ENCODE results near the gene MSI2. TPM values are rescaled to one million over a fixed set of nuclear protein-coding genes. Genes with fewer than 3 reads are reported as not detected.

Gene MSI2
- total and polyA plus RNA-seq, 5 donors = 43.9 to 113 (median 107) TPM

DNA sequence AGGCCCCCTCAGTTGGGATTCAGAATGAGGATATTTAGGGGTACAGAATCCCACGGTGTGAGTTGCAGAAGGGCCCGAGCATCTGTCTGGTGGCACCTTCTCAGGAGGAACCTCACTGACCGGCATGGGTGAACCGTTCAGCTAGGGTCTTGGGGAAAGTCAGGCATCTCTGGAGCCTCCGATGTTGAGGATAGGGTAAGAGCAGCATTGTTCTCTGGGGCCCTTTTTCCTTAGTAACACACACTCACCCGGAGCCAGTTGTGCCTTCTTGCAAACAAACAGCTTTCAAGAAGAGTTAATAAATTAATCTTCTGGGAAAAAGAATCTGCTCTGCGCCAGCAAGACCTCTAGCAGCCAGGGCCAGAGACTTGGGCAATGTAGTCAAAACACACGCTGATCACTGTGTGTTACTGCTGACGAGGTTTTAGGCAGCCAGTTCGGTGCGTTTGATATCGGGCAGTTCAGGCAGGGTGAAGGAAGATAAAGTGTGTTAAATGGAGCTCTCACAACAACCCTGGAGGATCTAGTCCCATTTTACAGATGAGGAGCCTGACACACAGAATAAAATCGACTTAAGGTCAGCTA, 48.9 kb downstream of the MSI2 start:
- WGBS = 77% methylated on average over 13 of the region's 13 CpGs
- no peak overlapping the region for H3K27ac ChIP-seq (ENCODE audit: low read length)
- ATAC-seq (peak; percentile 51 to 61), DNase-seq (peak in 2 of 3 donors; percentile 33 to 69)
- intact Hi-C loops (cut with DNase I) = no loop called here
- H3K4me3 ChIP-seq (ENCODE audit: low read length) = no peak overlapping the region
- H3K27me3 ChIP-seq (ENCODE audit: control insufficient read depth, insufficient read depth) = no peaks in the 10 kb centered on the region
- peaks cover 1% of the 10 kb centered on the region for H3K4me1 ChIP-seq (ENCODE audit: control insufficient read depth, insufficient read depth, low read length)
- no peaks in the 10 kb centered on the region for H3K9me3 ChIP-seq (ENCODE audit: control insufficient read depth, low read length)

DNA sequence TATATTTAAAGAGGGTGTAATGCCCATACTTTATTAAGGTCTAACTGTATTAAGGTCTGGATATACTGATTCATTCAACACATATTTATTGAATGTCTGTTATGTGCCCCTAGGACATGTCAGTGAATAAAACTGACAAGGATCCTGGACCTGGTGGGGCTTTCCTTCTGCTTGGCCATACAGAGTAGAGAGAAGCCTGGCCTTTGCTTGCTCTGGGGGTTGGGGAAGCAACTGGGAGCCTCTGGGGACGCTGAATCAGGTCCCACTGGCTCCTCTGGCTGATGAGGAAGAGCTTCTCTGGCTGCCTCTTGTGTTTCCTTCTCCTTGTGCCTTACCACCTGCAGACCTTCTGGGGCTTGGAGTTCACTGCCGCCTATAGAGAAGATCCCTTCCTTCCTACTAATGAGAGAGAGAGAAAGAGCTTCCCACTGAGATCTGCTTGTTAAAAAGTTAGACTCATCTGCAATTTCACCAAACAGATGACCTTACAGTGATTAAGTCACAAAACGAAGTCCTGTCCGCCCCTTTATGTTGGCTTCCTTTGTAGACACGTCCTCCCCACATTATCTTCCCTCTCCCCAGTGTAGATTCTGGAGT, 49.7 kb downstream of the MSI2 start:
- intact Hi-C loops (cut with DNase I) = no loop called here
- no peaks in the 10 kb centered on the region for H3K27me3 ChIP-seq (ENCODE audit: control insufficient read depth, insufficient read depth)
- H3K9me3 ChIP-seq (ENCODE audit: control insufficient read depth, low read length) = no peaks in the 10 kb centered on the region
- DNase-seq (no peak), ATAC-seq (no peak)
- peaks cover 1% of the 10 kb centered on the region for H3K4me1 ChIP-seq (ENCODE audit: control insufficient read depth, insufficient read depth, low read length)
- no peak overlapping the region for H3K27ac ChIP-seq (ENCODE audit: low read length)
- 84% methylated on average over 5 of the region's 5 CpGs for WGBS
- H3K4me3 ChIP-seq (ENCODE audit: low read length) = no peak overlapping the region

DNA sequence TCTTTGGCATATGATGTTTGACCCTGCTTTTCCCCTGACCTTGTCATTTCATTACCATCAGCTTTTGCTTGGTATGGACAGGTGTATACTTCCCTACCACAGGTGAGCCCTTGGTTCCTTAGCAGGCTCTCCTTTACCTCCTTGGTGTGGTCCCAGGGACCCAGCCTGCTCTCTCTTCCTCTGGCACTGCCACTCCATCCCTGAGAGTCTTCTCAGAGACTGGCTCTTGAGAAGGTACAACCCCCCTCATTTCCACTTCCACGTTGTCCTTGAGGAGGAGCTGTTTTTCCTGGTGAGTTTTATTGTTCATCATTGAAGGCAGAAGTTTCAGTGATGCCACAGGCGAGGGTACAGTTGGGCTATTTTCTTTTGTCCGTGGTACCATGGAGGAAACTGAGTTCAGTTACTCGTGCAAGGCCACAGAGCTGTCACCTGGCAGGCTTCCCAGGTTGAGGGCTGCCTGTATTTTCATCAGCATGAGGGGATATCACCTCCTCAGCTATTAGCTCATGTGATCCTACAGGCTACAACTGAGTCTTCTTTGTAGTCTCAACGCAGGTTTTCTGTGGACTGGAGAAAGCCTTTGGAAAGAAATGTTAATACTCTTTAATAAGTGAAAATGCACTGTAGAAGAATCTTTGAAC, 52.3 kb downstream of the MSI2 start:
- Histone ChIP-seq H3K9me3 (ENCODE audit: control insufficient read depth, low read length) (no peaks in the 10 kb centered on the region), H3K4me3 (ENCODE audit: low read length) (no peak overlapping the region), H3K4me1 (ENCODE audit: control insufficient read depth, insufficient read depth, low read length) (peaks cover 5% of the 10 kb centered on the region), H3K27ac (ENCODE audit: low read length) (no peak overlapping the region), H3K27me3 (ENCODE audit: control insufficient read depth, insufficient read depth) (no peaks in the 10 kb centered on the region)
- intact Hi-C loops (cut with DNase I) = no loop called here
- 71% methylated on average over 5 of the region's 5 CpGs for WGBS
- DNase-seq = peak in 1 of 3 donors; percentile 40
- no peak for ATAC-seq

DNA sequence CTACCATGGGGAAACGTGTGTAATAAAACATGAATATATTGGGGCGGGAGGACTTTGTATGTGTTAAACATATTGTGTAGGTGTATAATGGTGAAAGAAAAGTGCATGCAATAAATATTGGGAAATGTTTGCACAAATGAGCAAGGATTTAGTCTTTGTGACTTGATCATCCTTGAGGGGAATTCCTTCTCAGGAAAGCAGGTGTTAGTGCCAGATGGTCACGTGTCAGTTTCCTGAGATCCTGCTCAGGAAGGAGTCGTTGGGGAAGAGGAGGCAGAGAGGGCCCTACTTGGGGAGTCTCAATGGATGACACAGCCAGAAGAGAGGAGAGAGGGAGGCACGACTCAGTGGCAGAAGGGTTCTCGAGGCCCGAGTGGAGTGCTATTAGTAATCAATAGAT, 53.2 kb downstream of the MSI2 start:
- Histone ChIP-seq H3K27ac (ENCODE audit: low read length) (no peak overlapping the region), H3K9me3 (ENCODE audit: control insufficient read depth, low read length) (no peaks in the 10 kb centered on the region), H3K4me3 (ENCODE audit: low read length) (no peak overlapping the region), H3K27me3 (ENCODE audit: control insufficient read depth, insufficient read depth) (no peaks in the 10 kb centered on the region), H3K4me1 (ENCODE audit: control insufficient read depth, insufficient read depth, low read length) (peaks cover 5% of the 10 kb centered on the region)
- no peak for ATAC-seq
- 76% methylated on average over 7 of the region's 7 CpGs for WGBS
- intact Hi-C loops (cut with DNase I) = no loop called here
- DNase-seq = no peak

DNA sequence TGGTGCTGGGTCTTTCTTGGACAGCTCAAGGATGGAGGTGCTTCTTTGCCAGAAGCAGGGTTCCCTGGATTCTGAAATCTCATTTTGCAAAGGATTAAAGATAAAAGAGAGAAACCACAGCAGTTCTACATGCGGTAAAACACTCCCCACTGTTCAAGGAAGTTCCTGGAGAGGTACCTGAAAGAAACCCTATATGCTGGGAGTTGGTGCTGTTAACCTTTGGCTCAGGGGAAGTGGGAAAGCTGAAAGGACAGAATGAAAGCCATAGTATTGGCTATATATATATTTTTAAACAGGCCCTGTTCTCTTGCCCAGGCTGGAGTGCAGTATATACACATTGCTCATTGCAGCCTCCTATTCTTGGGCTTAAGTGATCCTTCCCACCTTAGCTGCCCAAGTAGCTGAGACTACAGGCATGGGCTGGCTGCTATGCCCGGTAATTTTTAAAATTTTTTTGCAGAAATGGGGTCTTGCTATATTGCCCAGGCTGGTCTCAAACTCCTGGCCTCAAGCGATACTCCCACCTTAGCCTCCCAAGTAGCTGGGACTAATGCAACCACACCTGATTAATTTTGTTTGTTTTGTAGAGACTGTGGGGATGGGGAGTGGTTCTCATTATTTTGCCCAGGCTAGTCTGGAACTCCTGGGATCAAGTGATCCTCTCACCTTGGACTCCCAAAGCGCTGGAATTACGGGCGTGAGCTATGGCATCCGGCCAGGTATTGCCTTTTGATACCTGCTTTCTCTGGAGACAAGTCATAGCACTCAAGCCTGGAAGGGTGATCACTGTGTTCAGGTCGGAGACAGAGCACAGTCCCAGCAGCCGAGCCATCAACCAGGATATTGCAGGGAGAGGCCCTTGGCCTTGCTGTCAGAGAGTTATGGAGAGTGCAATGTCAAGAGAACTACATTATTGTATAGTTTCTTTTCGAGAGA, 55.2 kb downstream of the MSI2 start:
- no peaks in the 10 kb centered on the region for H3K9me3 ChIP-seq (ENCODE audit: control insufficient read depth, low read length)
- no peak for ATAC-seq
- intact Hi-C loops (cut with DNase I) = no loop called here
- no peaks in the 10 kb centered on the region for H3K27me3 ChIP-seq (ENCODE audit: control insufficient read depth, insufficient read depth)
- H3K27ac ChIP-seq (ENCODE audit: low read length) = no peak overlapping the region
- no peak for DNase-seq
- WGBS = 90% methylated on average over 10 of the region's 10 CpGs
- no peak overlapping the region for H3K4me3 ChIP-seq (ENCODE audit: low read length)
- H3K4me1 ChIP-seq (ENCODE audit: control insufficient read depth, insufficient read depth, low read length) = peaks cover 5% of the 10 kb centered on the region

DNA sequence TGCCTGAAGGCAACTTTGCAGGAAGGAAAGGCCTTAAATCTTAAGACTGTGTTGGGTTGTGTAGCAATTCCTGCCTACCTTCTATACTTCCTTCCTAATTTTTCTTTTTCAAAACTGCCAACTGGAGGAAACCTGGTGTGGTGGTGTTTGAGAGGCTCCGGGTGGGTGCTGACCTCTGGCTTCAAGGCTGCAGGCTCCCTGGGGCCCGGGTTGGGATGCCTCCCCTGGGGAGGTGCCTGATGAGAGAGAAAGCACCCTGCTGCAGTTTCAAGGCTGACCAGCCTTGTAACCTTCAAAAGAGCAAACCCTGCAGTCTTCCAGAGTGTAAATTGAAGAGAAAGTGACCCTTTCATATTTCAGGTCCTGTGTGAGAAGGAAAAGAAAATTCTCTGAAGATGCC, 55.9 kb downstream of the MSI2 start:
- Histone ChIP-seq H3K27ac (ENCODE audit: low read length) (no peak overlapping the region), H3K4me1 (ENCODE audit: control insufficient read depth, insufficient read depth, low read length) (peaks cover 5% of the 10 kb centered on the region), H3K9me3 (ENCODE audit: control insufficient read depth, low read length) (no peaks in the 10 kb centered on the region), H3K4me3 (ENCODE audit: low read length) (no peak overlapping the region), H3K27me3 (ENCODE audit: control insufficient read depth, insufficient read depth) (no peaks in the 10 kb centered on the region)
- intact Hi-C loops (cut with DNase I) = no loop called here
- 41% methylated on average over 2 of the region's 2 CpGs for whole genome bisulfite sequencing
- no peak for ATAC-seq
- DNase-seq = no peak

DNA sequence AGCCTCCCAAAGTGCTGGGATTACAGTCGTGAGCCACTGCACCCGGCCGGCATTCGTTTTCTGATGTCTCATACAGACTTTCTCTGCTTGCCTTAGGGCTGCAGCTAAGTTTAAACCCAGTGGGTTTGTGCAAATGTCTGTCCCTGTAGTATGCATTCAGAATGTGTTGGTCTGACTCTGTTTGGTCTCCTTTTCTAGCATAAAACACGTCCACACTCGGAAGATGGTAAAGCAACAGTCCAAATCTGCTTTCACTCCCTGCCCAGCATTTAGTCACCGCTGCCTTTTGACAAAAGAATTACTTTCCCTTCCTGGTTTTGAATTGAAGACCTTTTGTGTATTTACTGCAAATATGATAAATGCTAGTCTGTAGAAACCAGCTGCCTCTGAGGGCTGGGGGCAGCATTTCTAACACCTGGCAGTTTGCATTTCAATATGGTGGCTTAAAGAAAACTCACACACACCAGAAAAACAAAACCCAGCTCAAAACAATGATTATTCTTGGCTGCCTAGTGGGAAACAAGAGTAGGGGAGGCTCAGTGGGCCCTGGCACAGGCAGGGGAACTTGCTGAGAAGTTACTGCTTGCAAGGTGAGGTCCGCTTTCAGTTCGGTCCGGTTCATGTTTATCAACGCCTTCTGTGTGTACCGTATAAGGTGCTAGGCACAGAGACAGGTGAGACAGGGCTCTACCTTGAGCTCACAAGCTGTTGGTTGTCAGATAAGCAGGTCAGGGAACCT, 56.9 kb downstream of the MSI2 start:
- no peaks in the 10 kb centered on the region for H3K27me3 ChIP-seq (ENCODE audit: control insufficient read depth, insufficient read depth)

DNA sequence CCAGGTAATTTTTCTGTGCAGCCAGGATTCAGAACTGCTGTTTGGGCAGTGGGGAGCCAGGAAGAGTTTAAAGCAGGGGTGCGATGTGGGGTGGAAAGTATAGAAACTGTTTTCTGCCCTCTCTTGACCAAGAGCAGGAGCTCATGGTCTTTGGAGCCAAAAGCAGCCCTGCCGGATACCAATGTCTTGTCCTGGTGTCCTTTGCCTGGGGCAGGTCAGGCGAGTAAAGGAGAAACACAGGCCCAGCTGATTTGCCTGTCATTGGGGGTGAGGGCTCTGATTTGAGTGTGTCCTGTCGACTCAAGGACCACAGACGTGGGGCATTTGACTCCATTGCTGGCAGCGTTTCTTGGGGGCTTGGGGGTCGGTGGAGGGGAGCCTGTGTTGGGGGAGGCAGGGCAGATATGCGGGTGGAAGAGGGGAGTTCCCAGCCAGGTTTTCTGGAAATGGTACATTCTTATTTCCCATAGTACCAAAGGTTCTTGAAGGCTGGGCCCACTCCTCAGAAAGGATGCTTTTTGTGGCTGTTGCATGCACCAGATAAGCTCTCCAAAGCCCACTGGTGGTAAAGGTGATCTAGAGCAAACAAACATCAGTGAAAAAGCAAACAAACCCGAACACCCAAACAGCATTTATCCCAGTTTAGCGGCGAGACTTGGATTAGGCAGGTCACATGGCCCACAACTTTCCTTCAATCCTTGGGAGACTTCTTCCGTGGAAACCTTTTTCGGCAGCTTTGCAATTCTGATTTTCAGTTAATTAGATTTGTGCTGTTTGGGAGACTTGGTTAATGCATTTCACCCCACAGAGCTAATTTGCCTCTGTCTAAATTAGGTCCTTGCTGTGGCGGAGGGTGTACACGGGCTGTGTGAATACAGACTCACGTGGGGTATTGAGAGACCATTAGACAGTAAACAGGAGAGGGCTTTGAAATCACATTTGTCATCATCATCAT, 59.0 kb downstream of the MSI2 start:
- 94% methylated on average over 16 of the region's 16 CpGs for WGBS
- no peak for ATAC-seq
- Histone ChIP-seq H3K27ac (ENCODE audit: low read length) (no peak overlapping the region), H3K4me1 (ENCODE audit: control insufficient read depth, insufficient read depth, low read length) (peaks cover 5% of the 10 kb centered on the region), H3K9me3 (ENCODE audit: control insufficient read depth, low read length) (no peaks in the 10 kb centered on the region), H3K27me3 (ENCODE audit: control insufficient read depth, insufficient read depth) (no peaks in the 10 kb centered on the region), H3K4me3 (ENCODE audit: low read length) (no peak overlapping the region)
- intact Hi-C loops (cut with DNase I) = no loop called here
- DNase-seq = no peak

More for the DNA sequence above, 56.9 kb downstream of the MSI2 start:
- DNase-seq (no peak), ATAC-seq (no peak)
- WGBS = 93% methylated on average over 12 of the region's 12 CpGs
- Histone ChIP-seq H3K9me3 (ENCODE audit: control insufficient read depth, low read length) (no peaks in the 10 kb centered on the region), H3K27ac (ENCODE audit: low read length) (no peak overlapping the region), H3K4me3 (ENCODE audit: low read length) (no peak overlapping the region), H3K4me1 (ENCODE audit: control insufficient read depth, insufficient read depth, low read length) (peaks cover 5% of the 10 kb centered on the region)
- intact Hi-C loops (cut with DNase I) = no loop called here

DNA sequence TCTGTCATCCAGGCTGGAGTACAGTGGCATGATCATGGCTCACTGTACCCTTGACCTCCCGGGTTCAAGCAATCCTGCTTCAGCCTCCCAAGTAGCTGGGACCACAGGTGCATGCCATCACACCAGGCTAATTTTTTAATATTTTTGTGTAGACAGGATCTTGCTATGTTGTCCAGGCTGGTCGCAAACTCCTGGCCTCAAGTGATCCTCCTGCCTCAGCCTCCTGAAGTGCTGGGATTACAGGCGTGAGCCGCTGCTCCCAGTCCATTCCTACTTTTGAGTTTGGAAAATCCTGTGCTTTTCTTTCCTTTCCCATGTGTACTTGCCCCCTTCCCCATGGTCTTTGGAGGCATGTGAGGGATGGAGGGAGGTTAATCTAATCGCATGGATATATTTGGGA, 60.0 kb downstream of the MSI2 start:
- DNase-seq (no peak), ATAC-seq (no peak)
- Histone ChIP-seq H3K27me3 (ENCODE audit: control insufficient read depth, insufficient read depth) (no peaks in the 10 kb centered on the region), H3K9me3 (ENCODE audit: control insufficient read depth, low read length) (no peaks in the 10 kb centered on the region), H3K4me1 (ENCODE audit: control insufficient read depth, insufficient read depth, low read length) (peaks cover 5% of the 10 kb centered on the region), H3K27ac (ENCODE audit: low read length) (no peak overlapping the region), H3K4me3 (ENCODE audit: low read length) (no peak overlapping the region)
- intact Hi-C loops (cut with DNase I) = no loop called here
- WGBS = over 99% methylated on average over 5 of the region's 5 CpGs

DNA sequence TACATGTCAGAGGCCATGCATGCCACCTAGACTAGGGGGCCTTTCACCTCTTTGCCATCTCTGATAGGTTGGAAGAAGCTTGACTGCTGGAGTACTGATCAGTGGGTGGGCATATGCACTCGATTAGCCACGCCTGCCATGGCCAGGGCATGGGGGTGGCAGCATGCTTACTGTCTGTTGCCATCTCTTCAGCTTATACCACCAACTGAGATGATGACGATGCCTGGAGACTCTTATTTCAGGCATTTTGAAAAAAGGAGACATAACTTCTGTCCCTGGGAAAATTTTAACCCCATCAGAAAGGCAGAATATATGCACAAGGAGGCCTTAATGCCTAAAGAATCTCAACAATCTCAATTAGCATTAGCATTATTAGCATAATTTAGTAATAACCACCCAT, 60.8 kb downstream of the MSI2 start:
- Histone ChIP-seq H3K27ac (ENCODE audit: low read length) (no peak overlapping the region), H3K9me3 (ENCODE audit: control insufficient read depth, low read length) (no peaks in the 10 kb centered on the region), H3K4me3 (ENCODE audit: low read length) (no peak overlapping the region), H3K4me1 (ENCODE audit: control insufficient read depth, insufficient read depth, low read length) (peaks cover 2% of the 10 kb centered on the region), H3K27me3 (ENCODE audit: control insufficient read depth, insufficient read depth) (no peaks in the 10 kb centered on the region)
- intact Hi-C loops (cut with DNase I) = no loop called here
- 98% methylated on average over 3 of the region's 3 CpGs for WGBS
- DNase-seq = no peak
- no peak for ATAC-seq
